DOHH2 (cell line): ENCODE measurements around the gene STOM.

Experiments
- H3F3A ChIP-seq: fragments of 200-600 bp; sonication (generic), shearing (Covaris generic); 2 replicates; pipeline ENCODE4 v1.6.0; 2016; ENCODE audit warnings: antibody characterized with exemption, mild to moderate bottlenecking; ENCODE audit not compliant: control insufficient read depth, insufficient read depth
- H3K27ac ChIP-seq: fragments of 200-600 bp; sonication (generic); 2 replicates; pipeline ENCODE4 v1.5.1; 2014; ENCODE audit warnings: low read depth, mild to moderate bottlenecking, low read length, moderate library complexity
- H3K27me3 ChIP-seq: fragments of 200-600 bp; sonication (generic); 2 replicates; pipeline ENCODE4 v1.6.1; 2014; ENCODE audit warnings: mild to moderate bottlenecking, low read length, mixed read lengths; ENCODE audit not compliant: control insufficient read depth
- H3K36me3 ChIP-seq: fragments of 200-600 bp; sonication (generic); 2 replicates; pipeline ENCODE4 v1.6.1; 2014; ENCODE audit warnings: mild to moderate bottlenecking, low read length, moderate library complexity, mixed read lengths; ENCODE audit not compliant: control insufficient read depth
- H3K4me1 ChIP-seq: fragments of 200-600 bp; sonication (generic); 2 replicates; pipeline ENCODE4 v1.6.1; 2014; ENCODE audit warnings: mild to moderate bottlenecking, low read length, mixed read lengths; ENCODE audit not compliant: control insufficient read depth
- H3K4me2 ChIP-seq: fragments of 200-600 bp; sonication (generic); 2 replicates; pipeline ENCODE4 v1.6.0; 2014; ENCODE audit warnings: mild to moderate bottlenecking, low read length, moderate library complexity
- H3K4me3 ChIP-seq: fragments of 200-600 bp; sonication (generic); 2 replicates; pipeline ENCODE4 v1.5.1; 2014; ENCODE audit warnings: mild to moderate bottlenecking, low read length, mixed read lengths
- H3K79me2 ChIP-seq: fragments of 200-600 bp; sonication (generic); 2 replicates; pipeline ENCODE4 v1.6.1; 2014; ENCODE audit warnings: mild to moderate bottlenecking, low read length, mixed read lengths; ENCODE audit not compliant: control insufficient read depth
- H3K9me2 ChIP-seq: fragments of 200-600 bp; sonication (generic); replicated peaks from 2 replicates; pipeline ENCODE4 v1.6.1; 2014; ENCODE audit warnings: mild to moderate bottlenecking, low read length, mixed read lengths; ENCODE audit not compliant: control insufficient read depth
- H3K9me3 ChIP-seq: fragments of 200-600 bp; sonication (generic); 2 replicates; pipeline ENCODE4 v1.6.1; 2014; ENCODE audit warnings: antibody characterized with exemption, low read length, mixed read lengths; ENCODE audit not compliant: control insufficient read depth, insufficient read depth
- H4K20me1 ChIP-seq: fragments of 200-600 bp; sonication (generic); 2 replicates; pipeline ENCODE4 v1.6.0; 2014; ENCODE audit warnings: low read depth, mild to moderate bottlenecking, antibody characterized with exemption, low read length, moderate library complexity; ENCODE audit not compliant: control insufficient read depth, insufficient read depth
- EZH2phosphoT487 ChIP-seq: fragments of 200-600 bp; sonication (generic); IDR thresholded peaks from 2 replicates; pipeline ENCODE4 v1.6.1; 2017; ENCODE audit warnings: borderline replicate concordance, mild to moderate bottlenecking, antibody characterized with exemption, low read length, moderate library complexity, mixed read lengths
- TF ChIP-seq, protein P1 (sequence below): fragments of 200-600 bp; sonication (generic); IDR thresholded peaks from one replicate; pipeline ENCODE4 v1.5.1; 2014; ENCODE audit warnings: antibody characterized with exemption, mild to moderate bottlenecking, low read depth, low read length; ENCODE audit not compliant: poor library complexity, severe bottlenecking

Gene STOM

DNA sequence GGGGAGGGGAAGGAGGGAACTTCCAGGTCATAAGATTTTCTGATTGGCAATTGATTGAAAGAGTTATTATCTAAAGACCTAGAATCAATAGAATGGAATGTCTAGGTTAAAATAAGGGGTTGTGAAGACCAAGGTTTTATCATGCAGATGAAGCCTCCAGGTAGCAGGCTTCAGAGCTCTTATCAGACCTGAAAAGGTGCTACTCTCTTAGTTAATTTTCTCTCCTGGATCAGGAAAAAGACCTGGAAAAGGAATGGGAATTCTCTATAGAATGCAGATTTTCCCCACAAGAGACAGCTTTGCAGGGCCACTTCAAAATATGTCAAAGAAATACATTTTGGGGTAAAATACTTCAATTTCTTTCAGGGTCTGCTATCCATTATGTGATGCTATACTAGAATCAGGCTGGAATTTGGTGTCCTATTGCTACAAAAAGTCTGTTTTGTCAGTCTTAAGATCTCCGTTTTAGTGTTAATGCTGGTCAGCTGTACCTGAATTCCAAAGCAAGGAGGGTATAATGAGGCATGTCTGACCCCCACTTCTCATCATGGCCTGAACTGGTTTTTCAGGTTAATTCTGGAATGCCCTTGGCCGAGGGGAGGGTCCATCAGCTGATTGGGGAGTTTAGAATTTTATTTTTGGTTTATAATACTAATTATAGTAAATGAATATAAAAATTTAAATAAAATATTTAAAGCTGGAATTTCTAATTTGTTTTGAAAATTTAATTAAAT is 16.6 kb upstream of the STOM start:
- H4K20me1 ChIP-seq, result no peaks in the 10 kb centered on the region
- no peaks in the 10 kb centered on the region for H3K36me3 ChIP-seq
- H3K4me3 ChIP-seq, result no peak overlapping the region
- H3K27ac ChIP-seq, result no peak overlapping the region
- TF ChIP-seq, protein P1, sequence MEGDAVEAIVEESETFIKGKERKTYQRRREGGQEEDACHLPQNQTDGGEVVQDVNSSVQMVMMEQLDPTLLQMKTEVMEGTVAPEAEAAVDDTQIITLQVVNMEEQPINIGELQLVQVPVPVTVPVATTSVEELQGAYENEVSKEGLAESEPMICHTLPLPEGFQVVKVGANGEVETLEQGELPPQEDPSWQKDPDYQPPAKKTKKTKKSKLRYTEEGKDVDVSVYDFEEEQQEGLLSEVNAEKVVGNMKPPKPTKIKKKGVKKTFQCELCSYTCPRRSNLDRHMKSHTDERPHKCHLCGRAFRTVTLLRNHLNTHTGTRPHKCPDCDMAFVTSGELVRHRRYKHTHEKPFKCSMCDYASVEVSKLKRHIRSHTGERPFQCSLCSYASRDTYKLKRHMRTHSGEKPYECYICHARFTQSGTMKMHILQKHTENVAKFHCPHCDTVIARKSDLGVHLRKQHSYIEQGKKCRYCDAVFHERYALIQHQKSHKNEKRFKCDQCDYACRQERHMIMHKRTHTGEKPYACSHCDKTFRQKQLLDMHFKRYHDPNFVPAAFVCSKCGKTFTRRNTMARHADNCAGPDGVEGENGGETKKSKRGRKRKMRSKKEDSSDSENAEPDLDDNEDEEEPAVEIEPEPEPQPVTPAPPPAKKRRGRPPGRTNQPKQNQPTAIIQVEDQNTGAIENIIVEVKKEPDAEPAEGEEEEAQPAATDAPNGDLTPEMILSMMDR, result no peak
- no peak for TF ChIP-seq EZH2phosphoT487
- no peaks in the 10 kb centered on the region for H3K9me3 ChIP-seq
- no peaks in the 10 kb centered on the region for H3K4me1 ChIP-seq
- H3K4me2 ChIP-seq, result no peak overlapping the region
- no peaks in the 10 kb centered on the region for H3K9me2 ChIP-seq
- H3K79me2 ChIP-seq, result no peaks in the 10 kb centered on the region
- peaks cover 12% of the 10 kb centered on the region for H3K27me3 ChIP-seq
- no peaks in the 10 kb centered on the region for H3F3A ChIP-seq

DNA sequence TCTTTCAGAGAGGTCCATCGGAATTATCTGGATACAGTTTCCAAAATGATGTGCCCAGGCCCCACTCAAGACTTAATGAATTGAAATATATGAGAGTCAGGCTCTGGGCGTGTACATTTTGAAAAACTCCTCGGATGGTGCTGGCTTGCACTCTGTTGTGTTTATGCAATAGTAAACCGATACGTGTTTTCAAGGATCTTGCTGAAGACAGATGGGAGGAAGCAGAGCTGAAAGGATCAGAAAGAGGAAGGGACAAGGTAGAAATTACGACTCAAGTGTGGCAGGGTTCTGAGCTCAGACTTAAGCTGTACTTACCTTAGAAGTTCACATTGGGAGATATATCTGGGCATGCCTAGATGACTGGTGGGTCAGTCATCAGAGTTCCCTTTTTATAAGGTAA is 13.7 kb upstream of the STOM start:
- Histone ChIP-seq H3K4me3 (no peak overlapping the region), H3K27me3 (peaks cover 12% of the 10 kb centered on the region), H3K27ac (no peak overlapping the region), H3F3A (no peaks in the 10 kb centered on the region), H3K36me3 (no peaks in the 10 kb centered on the region), H3K4me2 (no peak overlapping the region), H4K20me1 (no peaks in the 10 kb centered on the region), H3K9me3 (no peaks in the 10 kb centered on the region), H3K9me2 (no peaks in the 10 kb centered on the region), H3K79me2 (no peaks in the 10 kb centered on the region), H3K4me1 (no peaks in the 10 kb centered on the region)
- TF ChIP-seq EZH2phosphoT487, result no peak
- TF ChIP-seq, protein P1, result no peak

DNA sequence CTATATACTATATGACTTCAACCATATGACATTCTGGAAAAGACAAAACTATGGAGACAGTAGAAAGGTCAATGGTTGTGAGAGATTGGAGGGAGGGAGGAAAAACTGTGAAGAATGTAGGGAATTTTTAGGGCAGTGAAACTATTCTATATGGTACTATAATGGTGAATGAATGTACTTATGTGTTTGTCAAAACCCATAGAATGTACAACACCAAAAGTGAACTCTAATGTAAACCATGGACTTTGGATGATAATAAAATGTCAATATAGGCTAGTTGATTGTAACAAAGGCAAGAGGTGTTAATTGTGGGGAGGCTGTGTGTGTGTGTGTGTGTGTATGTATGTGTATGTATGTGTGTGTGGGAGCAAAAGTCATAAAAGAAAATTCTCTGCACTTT is 10.8 kb upstream of the STOM start:
- Histone ChIP-seq H3K27ac (no peak overlapping the region), H3F3A (no peaks in the 10 kb centered on the region), H3K9me3 (no peaks in the 10 kb centered on the region), H3K4me3 (no peak overlapping the region), H4K20me1 (no peaks in the 10 kb centered on the region), H3K36me3 (no peaks in the 10 kb centered on the region), H3K4me1 (no peaks in the 10 kb centered on the region), H3K4me2 (no peak overlapping the region), H3K27me3 (peaks cover 6% of the 10 kb centered on the region), H3K9me2 (no peaks in the 10 kb centered on the region), H3K79me2 (no peaks in the 10 kb centered on the region)
- TF ChIP-seq, protein P1, result no peak
- TF ChIP-seq EZH2phosphoT487, result no peak
